ENCODE results near the gene TRMT112.
A peak's percentile ranks its signal among the peaks of the same experiment; 100 is the strongest.
"Not testable (repeated sequence)": the region's sequence is repeated elsewhere in the genome, so short reads cannot be mapped to it uniquely, and the experiment has no call there.

TRMT112 gene

DNA sequence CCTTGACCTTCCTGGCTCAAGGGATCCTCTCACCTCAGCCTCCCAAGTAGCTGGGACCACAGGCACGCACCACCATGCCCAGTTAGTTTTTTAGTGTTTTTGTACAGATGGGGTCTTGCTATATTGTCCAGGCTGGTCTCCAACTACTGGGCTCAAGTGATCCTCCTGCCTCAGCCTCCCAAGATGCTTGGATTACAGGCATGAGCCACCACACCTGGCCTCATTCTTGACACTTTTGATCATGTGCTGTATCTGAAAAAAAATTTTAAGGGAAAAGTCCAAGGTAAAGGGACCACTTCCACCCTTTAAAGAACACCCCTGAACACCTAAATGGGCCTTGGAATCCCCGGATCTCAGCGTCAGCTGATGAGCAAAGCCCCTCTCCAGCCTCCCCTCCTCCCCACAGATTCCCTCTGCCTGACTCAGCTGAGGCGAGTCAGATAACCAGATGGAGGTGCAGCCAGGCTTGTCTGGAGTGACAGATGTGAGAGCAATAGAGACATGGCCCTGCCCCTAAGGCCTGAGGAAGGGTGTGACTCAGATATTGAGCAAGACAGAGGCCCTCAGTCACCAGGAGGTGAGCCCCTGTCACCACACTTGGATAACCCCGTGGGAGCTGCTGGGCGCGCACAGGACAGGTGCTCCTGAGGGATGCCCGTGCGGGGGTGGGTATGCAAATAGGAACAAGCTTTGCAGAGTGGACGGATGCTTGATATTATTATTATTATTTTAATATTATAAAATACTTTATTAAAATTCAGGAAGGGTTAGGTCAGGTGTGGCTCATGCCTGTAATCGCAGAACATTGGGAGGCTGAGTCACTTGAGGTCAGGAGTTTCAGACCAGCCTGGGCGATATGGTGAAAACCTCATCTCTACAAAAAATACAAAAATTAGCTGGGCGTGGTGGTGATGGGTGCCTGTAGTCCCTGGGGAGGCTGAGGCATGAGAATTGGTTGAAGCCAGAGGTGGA is 17.7 kb upstream of the TRMT112 start:
- H3K36me3 Mint-ChIP-seq (ENCODE audit: insufficient read depth), result peaks cover 12% of the 10 kb centered on the region
- no peaks in the 10 kb centered on the region for H3K27me3 Mint-ChIP-seq
- peaks cover 21% of the 10 kb centered on the region for H3K4me1 Mint-ChIP-seq
- H3K4me3 Mint-ChIP-seq, result no peak overlapping the region
- H3K9me3 Mint-ChIP-seq, result no peaks in the 10 kb centered on the region
- no peak overlapping the region for H3K27ac Mint-ChIP-seq (ENCODE audit: low read depth)
- ATAC-seq (replicated peaks; ENCODE audit: extremely low read depth, poor library complexity, severe bottlenecking) (no peak), DNase-seq (ENCODE audit: low spot score in 2 of 2) (no peak)

GRCh38 chr11:64333556-64333955 is 16.2 kb upstream of the TRMT112 start:
- ATAC-seq (replicated peaks; ENCODE audit: extremely low read depth, poor library complexity, severe bottlenecking) (no peak), DNase-seq (ENCODE audit: low spot score in 2 of 2) (no peak)
- no peak overlapping the region for H3K4me3 Mint-ChIP-seq
- no peaks in the 10 kb centered on the region for H3K27me3 Mint-ChIP-seq
- H3K36me3 Mint-ChIP-seq (ENCODE audit: insufficient read depth), result peaks cover 8% of the 10 kb centered on the region
- H3K9me3 Mint-ChIP-seq, result no peaks in the 10 kb centered on the region
- H3K4me1 Mint-ChIP-seq, result peaks cover 11% of the 10 kb centered on the region
- H3K27ac Mint-ChIP-seq (ENCODE audit: low read depth), result no peak overlapping the region

DNA sequence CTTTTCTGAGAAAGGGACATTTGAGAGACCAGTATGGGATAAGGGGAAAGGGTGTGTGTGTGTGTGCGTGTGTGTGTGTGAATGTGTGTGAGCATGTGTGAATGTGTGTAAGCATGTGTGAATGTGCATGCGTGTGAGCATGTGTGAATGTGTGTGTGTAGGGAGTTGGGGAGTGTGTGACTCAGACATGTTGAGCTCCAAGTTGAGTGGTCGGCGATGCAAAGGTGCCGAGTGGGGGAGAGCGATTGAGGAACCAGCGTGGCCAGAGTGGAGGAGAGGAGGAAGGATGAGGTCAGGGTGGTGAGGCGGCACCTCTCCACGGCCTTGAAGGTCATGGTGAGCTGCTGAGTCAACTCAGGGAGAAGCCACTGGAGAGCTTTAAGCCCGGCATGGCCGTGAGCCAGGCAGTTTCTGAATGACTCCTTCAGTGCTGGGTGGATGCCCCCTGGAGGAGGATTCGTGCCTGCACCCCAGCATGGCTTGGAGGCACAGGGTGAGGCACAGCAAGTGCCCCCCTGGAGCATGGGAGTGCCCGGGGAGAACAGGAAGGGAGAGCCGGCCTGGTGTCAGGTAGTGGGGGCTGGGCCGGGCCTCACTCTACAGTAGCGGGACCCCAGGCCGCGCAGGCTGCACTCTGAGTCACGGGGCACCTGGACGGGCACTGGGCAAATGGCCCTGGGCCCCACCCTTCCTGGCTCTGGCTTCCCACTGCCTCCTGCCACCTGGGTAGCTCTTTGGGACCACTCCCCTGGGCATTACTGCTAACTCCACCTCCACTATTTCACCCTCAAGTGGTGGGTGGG is 14.4 kb upstream of the TRMT112 start:
- peak; percentile 89 for ATAC-seq (replicated peaks; ENCODE audit: extremely low read depth, poor library complexity, severe bottlenecking)
- Mint-ChIP-seq H3K27me3 (no peaks in the 10 kb centered on the region), H3K4me1 (peaks cover 11% of the 10 kb centered on the region), H3K4me3 (peak overlapping the region; percentile 19), H3K9me3 (no peaks in the 10 kb centered on the region), H3K27ac (ENCODE audit: low read depth) (peak overlapping the region; percentile 20), H3K36me3 (ENCODE audit: insufficient read depth) (peaks cover 4% of the 10 kb centered on the region)
- DNase-seq (ENCODE audit: low spot score in 2 of 2), result peak; percentile 55 to 70

GRCh38 chr11:64330888-64331287 is 13.5 kb upstream of the TRMT112 start:
- no peak overlapping the region for H3K27ac Mint-ChIP-seq (ENCODE audit: low read depth)
- peaks cover 4% of the 10 kb centered on the region for H3K36me3 Mint-ChIP-seq (ENCODE audit: insufficient read depth)
- H3K4me3 Mint-ChIP-seq, result no peak overlapping the region
- H3K9me3 Mint-ChIP-seq, result no peaks in the 10 kb centered on the region
- H3K27me3 Mint-ChIP-seq, result no peaks in the 10 kb centered on the region
- DNase-seq (ENCODE audit: low spot score in 2 of 2) (no peak), ATAC-seq (replicated peaks; ENCODE audit: extremely low read depth, poor library complexity, severe bottlenecking) (no peak)
- peaks cover 11% of the 10 kb centered on the region for H3K4me1 Mint-ChIP-seq

DNA sequence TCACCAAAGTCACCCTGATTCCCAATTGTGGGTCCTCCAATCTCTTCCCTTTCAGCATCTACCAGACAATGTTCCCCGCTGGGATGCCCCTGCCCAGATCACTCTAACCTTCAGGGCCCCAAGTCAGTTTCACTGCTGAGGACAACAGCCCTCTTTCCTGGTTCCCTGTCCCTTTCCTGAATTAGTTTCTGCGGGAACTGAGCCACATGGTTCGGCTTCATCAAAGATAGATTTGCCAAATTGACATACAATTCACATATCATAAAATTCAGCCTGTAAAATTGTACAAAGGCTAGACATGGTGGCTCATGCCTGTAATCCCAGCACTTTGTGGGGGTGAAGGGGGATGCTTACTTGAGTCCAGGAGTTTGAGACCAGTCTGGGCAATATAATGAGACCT is 10.6 kb upstream of the TRMT112 start:
- Mint-ChIP-seq H3K36me3 (ENCODE audit: insufficient read depth) (no peaks in the 10 kb centered on the region), H3K4me3 (no peak overlapping the region), H3K4me1 (peaks cover 11% of the 10 kb centered on the region), H3K9me3 (no peaks in the 10 kb centered on the region), H3K27ac (ENCODE audit: low read depth) (no peak overlapping the region), H3K27me3 (no peaks in the 10 kb centered on the region)
- no peak for DNase-seq (ENCODE audit: low spot score in 2 of 2)
- ATAC-seq (replicated peaks; ENCODE audit: extremely low read depth, poor library complexity, severe bottlenecking), result no peak

DNA sequence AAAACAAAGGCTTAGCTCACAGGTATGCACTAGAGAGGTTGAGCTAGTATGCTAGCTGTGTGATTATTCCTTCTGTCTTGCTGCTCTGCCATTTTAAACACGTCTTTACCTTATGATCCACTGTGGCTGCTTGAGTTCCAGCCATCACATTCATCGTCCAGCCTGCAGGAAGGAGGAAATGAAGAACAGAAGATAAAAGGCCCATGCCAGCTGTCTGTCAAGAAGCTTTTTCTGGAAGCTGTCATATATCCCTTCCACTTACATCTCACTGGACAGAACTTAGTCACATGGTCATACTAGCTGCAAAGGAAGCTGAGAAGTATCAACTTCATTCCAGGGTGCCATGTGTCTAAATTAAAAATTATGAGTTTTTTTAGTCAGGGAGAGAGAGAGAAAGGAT is 10.0 kb upstream of the TRMT112 start:
- Mint-ChIP-seq H3K4me1 (peaks cover 11% of the 10 kb centered on the region), H3K36me3 (ENCODE audit: insufficient read depth) (no peaks in the 10 kb centered on the region), H3K9me3 (no peaks in the 10 kb centered on the region), H3K27ac (ENCODE audit: low read depth) (no peak overlapping the region), H3K27me3 (no peaks in the 10 kb centered on the region), H3K4me3 (no peak overlapping the region)
- ATAC-seq (replicated peaks; ENCODE audit: extremely low read depth, poor library complexity, severe bottlenecking) (no peak), DNase-seq (ENCODE audit: low spot score in 2 of 2) (no peak)

GRCh38 chr11:64324692-64325469 is 7.5 kb upstream of the TRMT112 start:
- DNase-seq (ENCODE audit: low spot score in 2 of 2), result no peak
- Mint-ChIP-seq H3K9me3 (no peaks in the 10 kb centered on the region), H3K36me3 (ENCODE audit: insufficient read depth) (peaks cover 6% of the 10 kb centered on the region), H3K27me3 (no peaks in the 10 kb centered on the region), H3K4me1 (peaks cover 12% of the 10 kb centered on the region), H3K27ac (ENCODE audit: low read depth) (no peak overlapping the region), H3K4me3 (no peak overlapping the region)
- no peak for ATAC-seq (replicated peaks; ENCODE audit: extremely low read depth, poor library complexity, severe bottlenecking)

- H3K4me1 Mint-ChIP-seq, result peaks cover 17% of the 10 kb centered on the region
- peak overlapping the region; percentile 63 for H3K27ac Mint-ChIP-seq (ENCODE audit: low read depth)
- H3K4me3 Mint-ChIP-seq; H3K36me3 Mint-ChIP-seq (ENCODE audit: insufficient read depth); ATAC-seq (replicated peaks; ENCODE audit: extremely low read depth, poor library complexity, severe bottlenecking); H3K9me3 Mint-ChIP-seq; H3K27me3 Mint-ChIP-seq; DNase-seq (ENCODE audit: low spot score in 2 of 2): not testable (repeated sequence)
Observed at GRCh38 chr11:64323984-64324383, 6.6 kb upstream of the TRMT112 start.

- DNase-seq (ENCODE audit: low spot score in 2 of 2), result no peak
- Mint-ChIP-seq H3K27ac (ENCODE audit: low read depth) (peak overlapping the region; percentile 63), H3K4me3 (no peak overlapping the region), H3K9me3 (no peaks in the 10 kb centered on the region), H3K4me1 (peaks cover 23% of the 10 kb centered on the region), H3K36me3 (ENCODE audit: insufficient read depth) (peaks cover 13% of the 10 kb centered on the region), H3K27me3 (no peaks in the 10 kb centered on the region)
- ATAC-seq (replicated peaks; ENCODE audit: extremely low read depth, poor library complexity, severe bottlenecking), result no peak
Observed at GRCh38 chr11:64323373-64323772, 6.0 kb upstream of the TRMT112 start.

- H3K27me3 Mint-ChIP-seq, result no peaks in the 10 kb centered on the region
- peaks cover 16% of the 10 kb centered on the region for H3K36me3 Mint-ChIP-seq (ENCODE audit: insufficient read depth)
- DNase-seq (ENCODE audit: low spot score in 2 of 2) (no peak), ATAC-seq (replicated peaks; ENCODE audit: extremely low read depth, poor library complexity, severe bottlenecking) (no peak)
- peaks cover 28% of the 10 kb centered on the region for H3K4me1 Mint-ChIP-seq
- H3K9me3 Mint-ChIP-seq, result no peaks in the 10 kb centered on the region
- no peak overlapping the region for H3K27ac Mint-ChIP-seq (ENCODE audit: low read depth)
- no peak overlapping the region for H3K4me3 Mint-ChIP-seq
Observed at GRCh38 chr11:64322925-64323260, 5.5 kb upstream of the TRMT112 start.

DNA sequence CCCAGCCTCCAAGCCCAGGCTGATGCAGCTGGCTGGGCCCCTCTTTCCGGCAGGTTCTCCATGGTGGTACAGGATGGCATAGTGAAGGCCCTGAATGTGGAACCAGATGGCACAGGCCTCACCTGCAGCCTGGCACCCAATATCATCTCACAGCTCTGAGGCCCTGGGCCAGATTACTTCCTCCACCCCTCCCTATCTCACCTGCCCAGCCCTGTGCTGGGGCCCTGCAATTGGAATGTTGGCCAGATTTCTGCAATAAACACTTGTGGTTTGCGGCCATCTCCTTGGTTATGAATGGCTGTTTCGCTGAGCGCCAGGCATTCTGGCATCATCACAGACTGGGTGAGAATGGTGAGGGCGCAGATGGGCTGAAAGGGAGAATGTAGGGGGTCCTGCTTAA is 4.2 kb upstream of the TRMT112 start:
- no peaks in the 10 kb centered on the region for H3K9me3 Mint-ChIP-seq
- ATAC-seq (replicated peaks; ENCODE audit: extremely low read depth, poor library complexity, severe bottlenecking) (no peak), DNase-seq (ENCODE audit: low spot score in 2 of 2) (no peak)
- peaks cover 26% of the 10 kb centered on the region for H3K36me3 Mint-ChIP-seq (ENCODE audit: insufficient read depth)
- H3K27me3 Mint-ChIP-seq, result no peaks in the 10 kb centered on the region
- H3K4me1 Mint-ChIP-seq, result peaks cover 40% of the 10 kb centered on the region
- H3K4me3 Mint-ChIP-seq, result no peak overlapping the region
- no peak overlapping the region for H3K27ac Mint-ChIP-seq (ENCODE audit: low read depth)

- ATAC-seq (replicated peaks; ENCODE audit: extremely low read depth, poor library complexity, severe bottlenecking) (no peak), DNase-seq (ENCODE audit: low spot score in 2 of 2) (no peak)
- peaks cover 26% of the 10 kb centered on the region for H3K36me3 Mint-ChIP-seq (ENCODE audit: insufficient read depth)
- H3K27ac Mint-ChIP-seq (ENCODE audit: low read depth), result peak overlapping the region; percentile 58
- H3K4me1 Mint-ChIP-seq, result peaks cover 45% of the 10 kb centered on the region
- H3K4me3 Mint-ChIP-seq, result no peak overlapping the region
- no peaks in the 10 kb centered on the region for H3K27me3 Mint-ChIP-seq
- no peaks in the 10 kb centered on the region for H3K9me3 Mint-ChIP-seq
Observed at GRCh38 chr11:64321026-64321425, 3.7 kb upstream of the TRMT112 start.

Measured in central memory CD8-positive, alpha-beta T cell (primary cell).